ENCODE measurements around the gene FAF1.

FAF1 gene

DNA sequence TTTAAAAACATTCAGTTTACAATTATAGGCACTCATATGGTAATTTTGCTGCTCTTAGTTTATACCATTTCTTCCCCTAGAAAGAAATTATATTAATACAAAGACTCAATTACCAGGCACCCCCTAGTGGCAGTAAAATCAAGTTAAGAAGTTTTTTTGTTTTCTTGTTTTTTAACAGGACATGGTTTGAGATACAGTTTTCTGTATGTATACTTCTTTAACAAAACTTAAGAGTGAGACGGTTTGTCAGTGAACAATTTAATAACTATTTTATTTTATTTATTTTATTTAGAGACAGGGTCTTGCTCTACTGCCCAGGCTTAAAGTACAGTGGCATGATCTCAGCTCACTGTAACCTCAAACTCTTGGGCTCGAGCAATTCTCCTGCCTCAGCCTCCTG lies 224.6 kb downstream of the FAF1 start:
- TF ChIP-seq, protein P1, sequence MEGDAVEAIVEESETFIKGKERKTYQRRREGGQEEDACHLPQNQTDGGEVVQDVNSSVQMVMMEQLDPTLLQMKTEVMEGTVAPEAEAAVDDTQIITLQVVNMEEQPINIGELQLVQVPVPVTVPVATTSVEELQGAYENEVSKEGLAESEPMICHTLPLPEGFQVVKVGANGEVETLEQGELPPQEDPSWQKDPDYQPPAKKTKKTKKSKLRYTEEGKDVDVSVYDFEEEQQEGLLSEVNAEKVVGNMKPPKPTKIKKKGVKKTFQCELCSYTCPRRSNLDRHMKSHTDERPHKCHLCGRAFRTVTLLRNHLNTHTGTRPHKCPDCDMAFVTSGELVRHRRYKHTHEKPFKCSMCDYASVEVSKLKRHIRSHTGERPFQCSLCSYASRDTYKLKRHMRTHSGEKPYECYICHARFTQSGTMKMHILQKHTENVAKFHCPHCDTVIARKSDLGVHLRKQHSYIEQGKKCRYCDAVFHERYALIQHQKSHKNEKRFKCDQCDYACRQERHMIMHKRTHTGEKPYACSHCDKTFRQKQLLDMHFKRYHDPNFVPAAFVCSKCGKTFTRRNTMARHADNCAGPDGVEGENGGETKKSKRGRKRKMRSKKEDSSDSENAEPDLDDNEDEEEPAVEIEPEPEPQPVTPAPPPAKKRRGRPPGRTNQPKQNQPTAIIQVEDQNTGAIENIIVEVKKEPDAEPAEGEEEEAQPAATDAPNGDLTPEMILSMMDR (IDR thresholded peaks at IDR 0.05), result peak; percentile 60

DNA sequence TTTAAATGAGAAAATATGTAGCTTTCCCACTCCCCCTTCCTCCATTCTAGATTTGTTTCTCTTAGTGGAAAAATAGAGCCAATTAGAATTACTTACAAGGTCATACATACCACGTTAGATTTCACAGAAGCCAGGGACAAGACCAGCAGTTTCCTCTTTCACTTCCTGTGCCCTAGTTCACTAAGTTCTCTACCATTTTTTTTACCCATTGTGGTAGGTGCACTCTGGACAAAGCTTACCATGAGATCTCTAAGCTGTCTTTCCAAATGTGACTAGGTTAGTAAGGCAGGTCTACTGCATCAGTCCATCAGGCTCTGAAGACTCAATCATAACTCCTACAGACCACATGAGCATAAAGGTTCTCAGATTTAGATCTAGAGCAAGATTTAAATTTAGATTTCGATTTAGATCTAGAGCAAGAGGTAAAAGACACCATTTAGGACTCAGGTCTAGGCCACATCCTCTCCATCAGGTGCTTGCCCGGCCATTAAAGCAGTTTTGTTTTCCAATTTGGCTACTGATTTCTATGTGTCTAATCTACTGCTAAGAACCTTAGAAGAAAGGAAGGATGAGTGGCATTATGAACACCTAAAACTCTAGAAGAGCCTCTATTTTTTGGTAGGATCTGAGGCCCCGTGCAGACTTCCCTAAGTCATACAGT lies 235.3 kb downstream of the FAF1 start:
- TF ChIP-seq, protein P1 (IDR thresholded peaks at IDR 0.05), result no peak

DNA sequence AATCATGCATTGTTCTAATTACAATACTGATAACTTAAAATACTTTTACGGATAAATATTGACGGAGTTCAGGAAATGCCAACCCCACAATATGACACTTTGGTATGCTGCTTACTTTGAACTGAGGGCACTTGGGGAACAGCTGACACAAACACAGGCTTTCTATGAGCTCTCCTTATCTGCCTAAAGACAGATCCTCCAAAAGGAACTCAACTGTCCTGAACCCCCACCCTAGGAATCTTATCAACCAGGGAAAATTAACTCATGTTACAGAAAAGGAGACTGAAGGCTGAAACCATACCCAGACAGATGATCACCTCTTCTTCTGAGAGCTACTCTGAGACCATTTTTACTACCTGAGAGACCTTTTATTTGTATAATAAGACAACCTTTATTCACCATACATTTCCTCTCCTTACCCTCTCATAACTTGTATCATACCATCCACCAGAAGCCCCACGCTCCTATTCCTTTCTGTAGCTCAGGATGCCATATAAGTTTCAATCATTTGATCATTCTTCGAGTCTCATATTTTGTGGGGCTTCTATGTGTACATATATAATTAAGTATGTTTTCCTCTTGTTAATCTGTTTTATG lies 239.5 kb downstream of the FAF1 start:
- TF ChIP-seq, protein P1 (IDR thresholded peaks at IDR 0.05), result no peak

DNA sequence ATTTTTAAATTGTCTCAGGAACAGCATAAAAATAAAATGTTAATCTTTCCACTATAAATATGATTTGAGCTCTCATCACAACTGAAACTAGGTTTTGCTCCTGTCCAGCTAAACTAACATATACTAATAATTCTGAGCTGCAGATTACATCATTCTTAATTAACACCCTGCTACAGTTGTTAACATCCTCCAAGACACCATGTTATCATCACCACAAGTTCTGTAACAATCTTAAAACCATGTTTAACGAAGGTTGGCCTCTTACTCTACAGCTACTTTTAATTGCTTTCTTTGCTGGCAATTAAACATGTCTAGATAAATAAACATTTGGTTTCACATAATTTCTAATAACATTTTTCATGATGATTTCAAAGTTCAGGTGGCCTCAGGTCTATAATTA lies 240.9 kb downstream of the FAF1 start:
- TF ChIP-seq, protein P1 (IDR thresholded peaks at IDR 0.05), result no peak

DNA sequence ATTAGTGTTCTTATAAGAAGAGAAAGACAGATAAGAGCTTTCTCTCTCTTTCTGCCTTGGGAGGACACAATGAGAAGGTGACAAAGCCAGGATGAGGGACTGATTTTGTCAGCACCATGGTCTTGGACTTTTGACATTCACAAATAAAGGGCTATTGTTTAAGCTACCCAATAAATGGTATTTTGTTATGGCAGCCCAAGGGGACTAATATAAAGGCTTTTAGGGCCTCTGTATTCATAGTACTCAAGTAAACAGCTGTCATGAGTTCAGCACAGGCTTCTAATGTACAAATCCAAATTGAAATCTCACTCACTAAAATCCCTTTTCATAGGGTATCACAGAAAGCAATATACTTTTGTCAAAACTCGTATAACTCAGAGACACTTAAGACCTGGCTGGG lies 242.7 kb downstream of the FAF1 start:
- TF ChIP-seq, protein P1 (IDR thresholded peaks at IDR 0.05), result no peak

DNA sequence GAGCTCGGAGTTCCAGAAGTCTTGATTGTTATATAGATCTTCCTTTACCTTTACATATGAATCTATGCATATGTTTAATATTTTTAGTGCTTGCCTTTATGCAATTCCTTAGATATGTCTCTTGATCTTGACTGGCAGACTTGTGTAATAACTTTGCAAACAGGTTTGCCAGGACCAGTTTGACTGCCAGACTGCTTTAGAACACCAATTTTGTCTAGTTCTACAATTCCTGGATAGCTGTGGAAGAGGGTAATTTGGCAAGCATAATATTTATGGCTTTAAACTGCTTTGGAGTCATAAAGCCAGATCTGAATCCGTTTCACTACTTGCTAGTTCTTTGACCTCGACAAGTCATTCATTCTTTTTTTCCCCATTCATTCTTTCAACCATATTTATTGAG lies 250.0 kb downstream of the FAF1 start:
- TF ChIP-seq, protein P1 (IDR thresholded peaks at IDR 0.05), result no peak

DNA sequence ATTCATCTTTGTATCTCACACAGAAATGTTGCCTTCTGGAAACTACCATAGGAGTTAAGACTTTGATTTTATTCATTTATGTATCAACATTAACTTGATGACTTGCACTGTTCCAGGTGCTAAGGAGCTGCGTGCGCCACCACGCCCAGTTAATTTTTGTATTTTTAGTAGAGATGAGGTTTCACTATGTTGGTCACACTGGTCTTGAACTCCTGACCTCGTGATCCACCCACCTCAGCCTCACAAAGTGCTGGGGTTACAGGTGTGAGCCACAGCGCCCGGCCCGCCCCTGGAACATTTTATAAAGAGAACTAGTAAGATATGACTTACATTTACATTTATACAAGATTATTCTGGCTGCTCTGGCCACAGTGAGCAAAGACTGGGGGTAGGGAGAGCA lies 252.2 kb downstream of the FAF1 start:
- TF ChIP-seq, protein P1 (IDR thresholded peaks at IDR 0.05), result no peak
